HUES64 (cell line): ENCODE measurements around the gene PPP4R3B. TPM values are rescaled to one million over a fixed set of nuclear protein-coding genes. Genes with fewer than 3 reads are reported as not detected.
A peak's percentile ranks its signal among the peaks of the same experiment; 100 is the strongest.

Source experiments
- H3K27ac ChIP-seq: 2 replicates; pipeline ENCODE4 v1.7.0; 2013; ENCODE audit warnings: low read depth, low read length, inconsistent platforms
- H3K27me3 ChIP-seq: 2 replicates; pipeline ENCODE4 v1.6.1; 2013; ENCODE audit warnings: mild to moderate bottlenecking, low read length; ENCODE audit not compliant: insufficient read depth
- H3K36me3 ChIP-seq: 2 replicates; pipeline ENCODE4 v1.6.1; 2013; ENCODE audit warnings: mild to moderate bottlenecking, low read length; ENCODE audit not compliant: insufficient read depth
- H3K4me1 ChIP-seq: 2 replicates; pipeline ENCODE4 v1.6.1; 2013; ENCODE audit warnings: mild to moderate bottlenecking, low read length, moderate library complexity; ENCODE audit not compliant: insufficient read depth
- H3K4me3 ChIP-seq: 2 replicates; pipeline ENCODE4 v1.5.1; 2013; ENCODE audit warnings: mild to moderate bottlenecking, low read length, moderate library complexity
- H3K9ac ChIP-seq: 2 replicates; pipeline ENCODE4 v1.6.1; 2013; ENCODE audit warnings: mild to moderate bottlenecking, low read depth, low read length
- H3K9me3 ChIP-seq: 2 replicates; pipeline ENCODE4 v1.6.1; 2013; ENCODE audit warnings: low read depth, low read length; ENCODE audit not compliant: insufficient read depth
- WGBS: fragments of 150-250, 120-280 bp; methylation state at CpG from one replicate; pipeline ENCODE4 v1.1.7; 2013; ENCODE audit warnings: missing lambda C conversion rate; 5-methylcytosine and 5-hydroxymethylcytosine counted together
- polyA plus RNA-seq, 2 experiments: library from polyadenylated mRNA; stranded (reverse); fragments of 50-300 nt; gene quantifications; one replicate each; pipeline ENCODE4 v1.2.3, GENCODE V29; 2013

PPP4R3B gene
- polyA plus RNA-seq (2013, experiment 1 of 2) = 31.4 TPM
- 32.3 TPM for polyA plus RNA-seq (2013, experiment 2 of 2)

GRCh38 chr2:55617175-55618024 is at the start of gene PPP4R3B:
Gene PPP4R3B (minus strand): TSS chr2:55617622. CDS start chr2:55617285, 337 bp downstream.
- Histone ChIP-seq H3K27ac (peak within 1 kb of the TSS; percentile 97), H3K4me3 (peak within 1 kb of the TSS; percentile 90), H3K4me1 (peaks cover 4% of the 10 kb centered on the region; the same call in 1 of the 2 replicates), H3K27me3 (no peaks in the 10 kb centered on the region), H3K36me3 (peaks cover 28% of the 10 kb centered on the region), H3K9ac (peak within 1 kb of the TSS; percentile 97), H3K9me3 (no peaks in the 10 kb centered on the region)
- under 1% methylated on average over 82 of the region's 82 CpGs for WGBS

- peaks cover 3% of the 10 kb centered on the region; the same call in 1 of the 2 replicates for H3K9me3 ChIP-seq
- H3K9ac ChIP-seq = no peak overlapping the region
- H3K4me1 ChIP-seq = no peaks in the 10 kb centered on the region; the same call in 1 of the 2 replicates
- H3K36me3 ChIP-seq = peaks cover 72% of the 10 kb centered on the region
- no peak overlapping the region for H3K27ac ChIP-seq
- H3K4me3 ChIP-seq = no peak overlapping the region
- H3K27me3 ChIP-seq = no peaks in the 10 kb centered on the region
- 100% methylated on average over 2 of the region's 2 CpGs for WGBS
Measured at GRCh38 chr2:55653255-55653654, 35.8 kb upstream of the PPP4R3B start.

GRCh38 chr2:55649211-55649610 is 31.8 kb upstream of the PPP4R3B start:
- WGBS = 97% methylated on average over 1 of the region's 1 CpG
- peaks cover 76% of the 10 kb centered on the region for H3K36me3 ChIP-seq
- H3K4me1 ChIP-seq = no peaks in the 10 kb centered on the region
- H3K9me3 ChIP-seq = peaks cover 3% of the 10 kb centered on the region; the same call in 1 of the 2 replicates
- no peak overlapping the region for H3K4me3 ChIP-seq
- no peaks in the 10 kb centered on the region for H3K27me3 ChIP-seq
- no peak overlapping the region for H3K27ac ChIP-seq
- H3K9ac ChIP-seq = no peak overlapping the region

GRCh38 chr2:55636831-55637230 is 19.4 kb upstream of the PPP4R3B start:
- H3K9ac ChIP-seq = no peak overlapping the region
- peaks cover 80% of the 10 kb centered on the region for H3K36me3 ChIP-seq
- no peak overlapping the region for H3K4me3 ChIP-seq
- H3K27me3 ChIP-seq = no peaks in the 10 kb centered on the region
- H3K4me1 ChIP-seq = no peaks in the 10 kb centered on the region
- no peak overlapping the region for H3K27ac ChIP-seq
- H3K9me3 ChIP-seq = no peaks in the 10 kb centered on the region
- 100% methylated on average over 3 of the region's 3 CpGs for WGBS

- Histone ChIP-seq H3K36me3 (peaks cover 24% of the 10 kb centered on the region), H3K4me1 (no peaks in the 10 kb centered on the region), H3K9ac (no peak overlapping the region), H3K9me3 (no peaks in the 10 kb centered on the region), H3K4me3 (no peak overlapping the region), H3K27me3 (no peaks in the 10 kb centered on the region), H3K27ac (no peak overlapping the region)
- 99% methylated on average over 2 of the region's 2 CpGs for WGBS
Measured at GRCh38 chr2:55628931-55629330, 11.5 kb upstream of the PPP4R3B start.

- H3K36me3 ChIP-seq = peaks cover 15% of the 10 kb centered on the region
- no peak overlapping the region for H3K27ac ChIP-seq
- no peak overlapping the region for H3K9ac ChIP-seq
- no CpG with 5 or more reads among the region's 1 CpG for WGBS
- no peak overlapping the region for H3K4me3 ChIP-seq
- H3K9me3 ChIP-seq = no peaks in the 10 kb centered on the region
- H3K27me3 ChIP-seq = no peaks in the 10 kb centered on the region
- H3K4me1 ChIP-seq = no peaks in the 10 kb centered on the region
Measured at GRCh38 chr2:55627915-55628314, 10.5 kb upstream of the PPP4R3B start.

- WGBS = 94% methylated on average over 7 of the region's 7 CpGs
- Histone ChIP-seq H3K4me3 (no peak overlapping the region), H3K27ac (no peak overlapping the region), H3K9ac (no peak overlapping the region), H3K27me3 (no peaks in the 10 kb centered on the region), H3K9me3 (no peaks in the 10 kb centered on the region), H3K4me1 (no peaks in the 10 kb centered on the region; the same call in 1 of the 2 replicates), H3K36me3 (no peaks in the 10 kb centered on the region)
Measured at GRCh38 chr2:55621802-55622201, 4.4 kb upstream of the PPP4R3B start.

- Histone ChIP-seq H3K9me3 (no peaks in the 10 kb centered on the region), H3K4me3 (no peak overlapping the region), H3K36me3 (peaks cover 2% of the 10 kb centered on the region; the same call in 1 of the 2 replicates), H3K27ac (no peak overlapping the region), H3K4me1 (peaks cover 4% of the 10 kb centered on the region; the same call in 1 of the 2 replicates), H3K27me3 (no peaks in the 10 kb centered on the region), H3K9ac (no peak overlapping the region)
- 81% methylated on average over 3 of the region's 3 CpGs for WGBS
Measured at GRCh38 chr2:55620123-55620779, 2.8 kb upstream of the PPP4R3B start.

- Histone ChIP-seq H3K9ac (peak overlapping the region; percentile 94), H3K27ac (peak overlapping the region; percentile 88), H3K4me3 (peak overlapping the region; percentile 90), H3K9me3 (no peaks in the 10 kb centered on the region), H3K4me1 (peaks cover 4% of the 10 kb centered on the region; the same call in 1 of the 2 replicates), H3K36me3 (peaks cover 19% of the 10 kb centered on the region), H3K27me3 (no peaks in the 10 kb centered on the region)
- under 1% methylated on average over 31 of the region's 32 CpGs for WGBS
Measured at GRCh38 chr2:55618275-55619055, 1.0 kb upstream of the PPP4R3B start.

- H3K9me3 ChIP-seq = no peaks in the 10 kb centered on the region
- H3K27me3 ChIP-seq = no peaks in the 10 kb centered on the region
- H3K4me1 ChIP-seq = peaks cover 4% of the 10 kb centered on the region; the same call in 1 of the 2 replicates
- peak overlapping the region; percentile 94 for H3K9ac ChIP-seq
- WGBS = under 1% methylated on average over 10 of the region's 10 CpGs
- peak overlapping the region; percentile 88 for H3K27ac ChIP-seq
- H3K36me3 ChIP-seq = peaks cover 25% of the 10 kb centered on the region
- H3K4me3 ChIP-seq = peak overlapping the region; percentile 90
Measured at GRCh38 chr2:55618025-55618274, 528 bp upstream of the PPP4R3B start.
